Right lobe of liver (tissue), 6 donors: ENCODE measurements around the gene CDH4. TPM values are rescaled to one million over a fixed set of nuclear protein-coding genes. Genes with fewer than 3 reads are reported as not detected.

ENCODE experiments used
- ATAC-seq, 4 donors: fragments of 200-7000 bp; cut with Tn5 transposase; one replicate each; pipeline ENCODE4 v1.9.1; 2020; ENCODE audit warnings: mild to moderate bottlenecking in 4 of 4, moderate library complexity in 4 of 4
- DNase-seq, 3 donors: peaks; one replicate each; pipeline ENCODE4 v3.0.0-alpha.2; 2020
- H3K27ac ChIP-seq, 3 donors: fragments of 200-600 bp; one replicate each; pipeline ENCODE4 v1.8.0; 2022
- H3K27me3 ChIP-seq, 2 donors: fragments of 200-600 bp; one replicate each; pipeline ENCODE4 v1.8.0; 2022
- H3K36me3 ChIP-seq, 4 donors: fragments of 200-600 bp; sonication (generic) in 1 of 4; one replicate each; pipeline versions ENCODE4 v1.5.1 to v1.8.0; 2017 to 2022; ENCODE audit warnings: control low read depth in 1 of 4
- H3K4me1 ChIP-seq, 4 donors: fragments of 200-600 bp; sonication (generic) in 1 of 4; one replicate each; pipeline versions ENCODE4 v1.5.1 to v1.8.0; 2017 to 2022; ENCODE audit warnings: control low read depth in 1 of 4
- H3K4me3 ChIP-seq, 3 donors: fragments of 200-600 bp; one replicate each; pipeline ENCODE4 v1.8.0; 2022
- H3K9me3 ChIP-seq, 4 donors: fragments of 200-600 bp; sonication (generic) in 1 of 4; one replicate each; pipeline versions ENCODE4 v1.5.1 to v1.8.0; 2017 to 2022; ENCODE audit warnings: control low read depth in 1 of 4
- POLR2A ChIP-seq: fragments of 450-650 bp; IDR thresholded peaks from one replicate; pipeline ENCODE4 v1.6.1; 2017; ENCODE audit warnings: antibody characterized with exemption, mild to moderate bottlenecking
- WGBS: methylation state at CpG from one replicate; pipeline ENCODE4 v1.1.6; 2018; ENCODE audit warnings: low coverage, low lambda C conversion rate; ENCODE audit not compliant: insufficient coverage; ENCODE audit errors: missing lambda C conversion rate; 5-methylcytosine and 5-hydroxymethylcytosine counted together
- intact Hi-C, 2 donors: fragments of 100-400 bp; cut with DNase I; formaldehyde crosslinking; loops; one replicate each; pipeline versions ENCODE4 v1.11.2 to v1.14.1; 2022
- total RNA-seq, 6 experiments: library from RNA; depleted of rRNA in 2 of 6; stranded (reverse); fragments of >200 nt in 2 of 6; fragmentation: NEBNext Ultra II Directional in 3 of 6; extraction: Animal tissue kit (Norgen Biotek cat#: 25700) in 3 of 6; gene quantifications; one replicate each; pipeline versions ENCODE4 v1.1.0 to v1.2.4, GENCODE V29; 2016 to 2023
- TF ChIP-seq, protein P1 (sequence below), 4 donors: fragments of 200-600 bp in 3 of 4; fragments of 450-650 bp in 1 of 4; IDR thresholded peaks; one replicate each; pipeline versions ENCODE4 v1.5.1 to v1.8.0; 2016 to 2022; ENCODE audit warnings: antibody characterized with exemption in 4 of 4, mild to moderate bottlenecking in 2 of 4
- donor health status: DM: no; HTN: yes; CAD: no.
- donor health status: DM: no; HTN: no; CAD: no.
- donor health status: DM: no; HTN: no; CAD: no.
- donor health status: DM: no; HTN: yes; CAD: no.
- donor health status: DM: no; HTN: yes; CAD: no.

The CDH4 gene
- total RNA-seq, 6 experiments from 2014 or later: 0.02 to 0.14 (median 0.09) TPM; not detected in 3

GRCh38 chr20:61543931-61544745 is 292.1 kb downstream of the CDH4 start:
- Histone ChIP-seq H3K4me3 (no peak overlapping the region), H3K27ac (no peak overlapping the region), H3K36me3 (no peaks in the 10 kb centered on the region), H3K27me3 (no peaks in the 10 kb centered on the region), H3K9me3 (no peaks in the 10 kb centered on the region), H3K4me1 (no peaks in the 10 kb centered on the region)
- intact Hi-C loops: no loop called here
- peak in 1 of 4 donors; percentile 31 for ATAC-seq
- 64% methylated on average over 11 of the region's 34 CpGs for WGBS
- TF ChIP-seq, protein P1, sequence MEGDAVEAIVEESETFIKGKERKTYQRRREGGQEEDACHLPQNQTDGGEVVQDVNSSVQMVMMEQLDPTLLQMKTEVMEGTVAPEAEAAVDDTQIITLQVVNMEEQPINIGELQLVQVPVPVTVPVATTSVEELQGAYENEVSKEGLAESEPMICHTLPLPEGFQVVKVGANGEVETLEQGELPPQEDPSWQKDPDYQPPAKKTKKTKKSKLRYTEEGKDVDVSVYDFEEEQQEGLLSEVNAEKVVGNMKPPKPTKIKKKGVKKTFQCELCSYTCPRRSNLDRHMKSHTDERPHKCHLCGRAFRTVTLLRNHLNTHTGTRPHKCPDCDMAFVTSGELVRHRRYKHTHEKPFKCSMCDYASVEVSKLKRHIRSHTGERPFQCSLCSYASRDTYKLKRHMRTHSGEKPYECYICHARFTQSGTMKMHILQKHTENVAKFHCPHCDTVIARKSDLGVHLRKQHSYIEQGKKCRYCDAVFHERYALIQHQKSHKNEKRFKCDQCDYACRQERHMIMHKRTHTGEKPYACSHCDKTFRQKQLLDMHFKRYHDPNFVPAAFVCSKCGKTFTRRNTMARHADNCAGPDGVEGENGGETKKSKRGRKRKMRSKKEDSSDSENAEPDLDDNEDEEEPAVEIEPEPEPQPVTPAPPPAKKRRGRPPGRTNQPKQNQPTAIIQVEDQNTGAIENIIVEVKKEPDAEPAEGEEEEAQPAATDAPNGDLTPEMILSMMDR (IDR thresholded peaks at IDR 0.05): no peak
- no peak for TF ChIP-seq POLR2A
- DNase-seq: no peak

DNA sequence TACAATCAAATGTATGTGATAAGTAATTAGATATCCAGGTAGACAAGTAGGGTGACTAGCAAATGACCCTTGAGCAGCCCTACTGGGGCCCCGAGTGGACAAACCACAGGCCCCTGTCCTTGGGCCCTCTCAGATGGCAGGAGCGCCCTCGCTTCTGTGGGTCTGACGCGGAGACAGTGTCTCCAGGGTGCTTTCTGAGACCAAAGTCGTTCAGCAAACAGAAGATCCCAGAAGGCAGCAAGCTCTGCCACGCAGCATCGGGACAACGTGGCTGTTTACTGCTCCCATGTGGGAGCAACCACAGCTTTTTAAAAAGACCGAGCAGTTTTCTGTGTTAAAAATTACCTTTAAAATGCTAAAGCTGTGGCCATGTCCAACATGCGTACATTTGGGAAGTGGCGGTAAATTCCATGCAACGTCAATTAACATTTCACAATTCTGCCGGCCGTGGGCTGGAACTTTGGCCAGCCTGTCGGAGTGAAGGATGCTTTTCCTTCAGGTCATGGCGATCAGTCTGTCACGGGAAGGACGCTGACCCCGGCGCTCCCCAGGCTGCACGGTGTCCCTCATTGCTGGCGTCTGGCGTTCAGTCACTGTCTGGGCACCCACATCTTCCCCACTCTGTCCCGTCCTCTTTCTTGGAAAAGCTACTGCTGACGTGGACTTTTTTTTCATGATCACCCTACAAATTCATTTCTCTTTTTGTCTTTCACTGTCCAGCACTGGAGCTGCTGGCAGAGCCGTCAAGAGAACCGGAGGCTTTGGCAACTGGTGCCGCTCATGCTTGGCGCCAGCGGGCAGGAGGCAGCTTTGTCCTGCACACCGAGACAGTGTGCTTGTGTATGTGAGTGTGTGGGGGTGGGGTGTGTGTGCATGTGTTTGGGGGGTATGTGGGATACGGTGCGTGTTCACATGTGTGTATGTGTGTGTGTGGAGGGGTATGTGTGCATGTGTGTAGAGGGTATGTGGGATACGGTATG is 293.1 kb downstream of the CDH4 start:
- WGBS: 52% methylated on average over 26 of the region's 35 CpGs
- Histone ChIP-seq H3K4me1 (no peaks in the 10 kb centered on the region), H3K27me3 (no peaks in the 10 kb centered on the region), H3K9me3 (no peaks in the 10 kb centered on the region), H3K4me3 (no peak overlapping the region), H3K36me3 (no peaks in the 10 kb centered on the region), H3K27ac (no peak overlapping the region)
- DNase-seq (peak in 1 of 3 donors; percentile 37), ATAC-seq (no peak)
- TF ChIP-seq, protein P1 (IDR thresholded peaks at IDR 0.05): no peak
- TF ChIP-seq POLR2A: no peak
- intact Hi-C loops: no loop called here

DNA sequence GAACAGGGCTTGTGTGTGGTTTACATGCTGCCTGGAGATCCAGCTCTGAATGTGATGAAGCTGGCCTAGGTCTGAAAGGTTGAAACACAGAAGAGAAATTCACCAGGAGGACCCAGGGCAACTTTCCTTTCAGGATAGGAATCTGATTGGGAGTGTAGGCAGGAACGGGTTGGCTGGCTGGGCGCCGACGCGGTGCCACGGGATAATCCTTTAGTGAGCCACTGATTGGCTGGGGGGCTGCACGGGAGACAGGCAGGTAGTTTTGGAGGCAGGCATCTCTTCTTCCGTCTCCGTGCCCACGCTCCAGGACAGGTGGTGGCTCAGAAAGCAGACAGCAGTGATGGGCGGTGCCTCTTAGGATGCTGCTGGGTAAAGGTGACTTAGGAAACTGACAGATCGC is 294.6 kb downstream of the CDH4 start:
- 75% methylated on average over 5 of the region's 12 CpGs for WGBS
- Histone ChIP-seq H3K36me3 (no peaks in the 10 kb centered on the region), H3K4me1 (no peaks in the 10 kb centered on the region), H3K9me3 (no peaks in the 10 kb centered on the region), H3K27me3 (no peaks in the 10 kb centered on the region), H3K4me3 (no peak overlapping the region), H3K27ac (no peak overlapping the region)
- TF ChIP-seq POLR2A: no peak
- TF ChIP-seq, protein P1 (IDR thresholded peaks at IDR 0.05): no peak
- intact Hi-C loops: no loop called here
- ATAC-seq: no peak
- peak in 1 of 3 donors; percentile 24 for DNase-seq

GRCh38 chr20:61548069-61548468 is 296.0 kb downstream of the CDH4 start:
- no peaks in the 10 kb centered on the region for H3K4me1 ChIP-seq
- H3K27ac ChIP-seq: no peak overlapping the region
- H3K36me3 ChIP-seq: no peaks in the 10 kb centered on the region
- TF ChIP-seq, protein P1 (IDR thresholded peaks at IDR 0.05): no peak
- TF ChIP-seq POLR2A: no peak
- DNase-seq (peak in 1 of 3 donors; percentile 7), ATAC-seq (no peak)
- intact Hi-C loops: no loop called here
- H3K9me3 ChIP-seq: peaks cover 0 to 3% (median 0%) of the 10 kb centered on the region in 4 donors
- WGBS: 33% methylated on average over 4 of the region's 4 CpGs
- no peak overlapping the region for H3K4me3 ChIP-seq
- no peaks in the 10 kb centered on the region for H3K27me3 ChIP-seq
